Heart left ventricle (tissue), 13 donors: ENCODE results near the gene ZNF22.

Experiments
- POLR2A ChIP-seq, 2 donors: fragments of 450-650 bp; IDR thresholded peaks; one replicate each; pipeline ENCODE4 v1.6.1; 2017; ENCODE audit warnings: antibody characterized with exemption in 2 of 2, mild to moderate bottlenecking in 2 of 2, moderate library complexity in 2 of 2
- TF ChIP-seq, protein P1 (sequence below), 12 donors: fragments of 200-600 bp; sonication (generic) in 4 of 12; IDR thresholded peaks; one replicate each; pipeline versions ENCODE4 v1.5.0 to v1.8.0; 2018 to 2022; ENCODE audit warnings: antibody characterized with exemption in 12 of 12, mild to moderate bottlenecking in 5 of 12
- donor health status: ischemic (EF 13 %, LVEDD 7.1; RV severe dilation, severe dysfunction).
- donor health status: DM: no; HTN: yes; CAD: no.
- donor health status: DM: no; HTN: no; CAD: no.
- donor health status: ischemic (EF 25% LVEDD 6.9; RV normal size, moderate dysfunction).
- donor health status: ischemic (EF 25% LVEDD 5.7; RV mildly dilated, moderate dysfunction).
- donor health status: ischemic (EF 35%, LVEDD 5.7; RV mildly dilated, moderate dysfunction).
- donor health status: nonischemic (EF 11% LVEDD 7.7; RV severe dilation, severe dysfunction).
- donor health status: DM: yes; HTN: yes; CAD: no.
- donor health status: PGD.
- donor health status: ischemic (EF 29% LVEDD 5.4; RV normal size, mild dysfunction).
- donor health status: nonischemic (EF 23%, LVEDD 6.1; RV moderate dilation, normal function).

DNA sequence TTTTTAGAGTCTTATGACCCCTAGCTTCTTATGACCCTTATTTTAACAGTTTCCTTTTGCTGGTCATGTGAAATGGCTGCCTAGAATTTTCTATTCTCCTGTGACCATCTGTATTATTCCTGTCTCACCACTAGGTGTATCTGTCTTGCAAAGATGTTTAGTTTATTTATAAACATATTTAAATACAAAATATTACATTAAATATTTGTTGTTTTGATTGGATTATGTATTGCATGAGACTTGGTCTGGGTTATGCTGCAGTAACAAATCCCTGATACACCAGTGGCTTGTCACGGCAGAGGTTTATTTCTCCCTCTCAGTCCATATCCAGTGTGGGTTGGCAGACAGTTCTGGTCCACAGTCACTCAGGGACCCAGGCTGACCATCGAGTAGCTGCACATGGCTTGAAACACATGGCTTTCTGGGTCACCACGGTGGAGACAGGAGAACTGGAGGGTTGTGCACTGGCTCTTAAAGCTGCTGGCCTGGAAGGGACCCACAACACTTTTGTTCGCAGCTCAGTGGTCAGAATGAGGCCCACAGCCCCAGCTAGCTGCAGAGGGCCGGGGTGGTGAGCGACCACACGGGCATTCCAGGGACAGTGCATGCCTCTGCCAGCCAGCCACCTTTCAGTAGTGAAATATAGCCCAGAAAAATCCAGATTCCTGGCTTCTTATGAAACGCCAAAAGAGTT, 33.8 kb upstream of the ZNF22 start:
- TF ChIP-seq, protein P1, sequence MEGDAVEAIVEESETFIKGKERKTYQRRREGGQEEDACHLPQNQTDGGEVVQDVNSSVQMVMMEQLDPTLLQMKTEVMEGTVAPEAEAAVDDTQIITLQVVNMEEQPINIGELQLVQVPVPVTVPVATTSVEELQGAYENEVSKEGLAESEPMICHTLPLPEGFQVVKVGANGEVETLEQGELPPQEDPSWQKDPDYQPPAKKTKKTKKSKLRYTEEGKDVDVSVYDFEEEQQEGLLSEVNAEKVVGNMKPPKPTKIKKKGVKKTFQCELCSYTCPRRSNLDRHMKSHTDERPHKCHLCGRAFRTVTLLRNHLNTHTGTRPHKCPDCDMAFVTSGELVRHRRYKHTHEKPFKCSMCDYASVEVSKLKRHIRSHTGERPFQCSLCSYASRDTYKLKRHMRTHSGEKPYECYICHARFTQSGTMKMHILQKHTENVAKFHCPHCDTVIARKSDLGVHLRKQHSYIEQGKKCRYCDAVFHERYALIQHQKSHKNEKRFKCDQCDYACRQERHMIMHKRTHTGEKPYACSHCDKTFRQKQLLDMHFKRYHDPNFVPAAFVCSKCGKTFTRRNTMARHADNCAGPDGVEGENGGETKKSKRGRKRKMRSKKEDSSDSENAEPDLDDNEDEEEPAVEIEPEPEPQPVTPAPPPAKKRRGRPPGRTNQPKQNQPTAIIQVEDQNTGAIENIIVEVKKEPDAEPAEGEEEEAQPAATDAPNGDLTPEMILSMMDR (IDR thresholded peaks at IDR 0.05), result peak in 7 of 12 donors; percentile 21 to 45 (median 27)
- no peak for TF ChIP-seq POLR2A (IDR thresholded peaks at IDR 0.05)
